Esophagus squamous epithelium (tissue), 4 donors: Measurements from ENCODE around the gene RGS10.

Source experiments
- CTCF ChIP-seq, 6 experiments: fragments of 450-650 bp in 4 of 6; fragments of 200-600 bp in 2 of 6; sonication (generic) in 2 of 6; IDR thresholded peaks; one replicate each; pipeline ENCODE4 v1.5.1; 2016 to 2019; ENCODE audit warnings: antibody characterized with exemption in 6 of 6, mild to moderate bottlenecking in 4 of 6, moderate library complexity in 4 of 6
- POLR2A ChIP-seq, 4 donors: fragments of 450-650 bp; IDR thresholded peaks; one replicate each; pipeline ENCODE4 v1.6.1; 2017; ENCODE audit warnings: antibody characterized with exemption in 4 of 4, mild to moderate bottlenecking in 4 of 4, moderate library complexity in 3 of 4

GRCh38 chr10:119514819-119515218 is 27.7 kb downstream of the RGS10 start:
- TF ChIP-seq CTCF (IDR thresholded peaks at IDR 0.05) (no peak), POLR2A (IDR thresholded peaks at IDR 0.05) (no peak)
